GM23338 (cell line): Measurements from ENCODE around the gene ANKRD6. TPM values are rescaled to one million over a fixed set of nuclear protein-coding genes. Genes with fewer than 3 reads are reported as not detected.

Source experiments
- ATAC-seq: fragments of 200-7000 bp; cut with Tn5 transposase; 3 replicates; pipeline ENCODE4 v1.9.1; 2020
- DNase-seq: peaks from one replicate; pipeline ENCODE4 v3.0.0-alpha.2; 2015; ENCODE audit warnings: low spot score
- H2AFZ ChIP-seq: fragments of 200-600 bp; sonication (generic); 2 replicates; pipeline ENCODE4 v1.8.0; 2016; ENCODE audit warnings: antibody characterized with exemption, mild to moderate bottlenecking, moderate library complexity
- H3F3A ChIP-seq: fragments of 200-600 bp; sonication (generic); replicated peaks from 2 replicates; pipeline ENCODE4 v1.8.0; 2017; ENCODE audit warnings: antibody characterized with exemption, mixed run types, low read depth
- H3K27ac ChIP-seq: fragments of 200-600 bp; sonication (generic); 2 replicates; pipeline ENCODE4 v1.6.1; 2016; ENCODE audit warnings: low read depth
- H3K27me3 ChIP-seq: fragments of 200-600 bp; sonication (generic); 2 replicates; pipeline ENCODE4 v1.8.0; 2016; ENCODE audit warnings: mild to moderate bottlenecking, mixed run types, moderate library complexity; ENCODE audit not compliant: insufficient read depth
- H3K36me3 ChIP-seq: fragments of 200-600 bp; sonication (generic); 2 replicates; pipeline ENCODE4 v1.8.0; 2016; ENCODE audit warnings: mild to moderate bottlenecking; ENCODE audit not compliant: insufficient read depth
- H3K4me1 ChIP-seq: fragments of 200-600 bp; sonication (generic); 2 replicates; pipeline ENCODE4 v1.8.0; 2016; ENCODE audit warnings: mild to moderate bottlenecking, moderate library complexity; ENCODE audit not compliant: insufficient read depth
- H3K4me2 ChIP-seq: fragments of 200-600 bp; sonication (generic); 2 replicates; pipeline ENCODE4 v1.7.1; 2017; ENCODE audit warnings: mixed run types
- H3K4me3 ChIP-seq: fragments of 200-600 bp; sonication (generic); 2 replicates; pipeline ENCODE4 v1.6.1; 2016; ENCODE audit warnings: mixed run types
- H3K79me2 ChIP-seq: fragments of 200-600 bp; sonication (generic); replicated peaks from 2 replicates; pipeline ENCODE4 v1.8.0; 2017; ENCODE audit warnings: mild to moderate bottlenecking; ENCODE audit not compliant: insufficient read depth
- H3K9me2 ChIP-seq: fragments of 200-600 bp; sonication (generic); 2 replicates; pipeline ENCODE4 v1.8.0; 2017; ENCODE audit not compliant: insufficient read depth
- H4K20me1 ChIP-seq: fragments of 200-600 bp; sonication (generic); replicated peaks from 2 replicates; pipeline ENCODE4 v1.8.0; 2017; ENCODE audit warnings: mild to moderate bottlenecking; ENCODE audit not compliant: insufficient read depth
- H3K27ac Mint-ChIP-seq: 2 replicates; pipeline ENCODE4 v1.8.0; 2020; ENCODE audit warnings: inconsistent platforms, mild to moderate bottlenecking, moderate library complexity, mixed read lengths
- H3K27me3 Mint-ChIP-seq: 3 replicates; pipeline ENCODE4 v1.8.0; 2022; ENCODE audit warnings: low read depth, mild to moderate bottlenecking, moderate library complexity, mixed read lengths, inconsistent platforms; ENCODE audit not compliant: insufficient read depth, poor library complexity
- H3K36me3 Mint-ChIP-seq: 3 replicates; pipeline ENCODE4 v1.8.0; 2021; ENCODE audit warnings: low read depth, mild to moderate bottlenecking, inconsistent platforms, moderate library complexity, mixed read lengths
- H3K4me1 Mint-ChIP-seq: 3 replicates; pipeline ENCODE4 v1.8.0; 2020; ENCODE audit warnings: mild to moderate bottlenecking, inconsistent platforms, mixed read lengths
- H3K4me3 Mint-ChIP-seq: 3 replicates; pipeline ENCODE4 v1.8.0; 2021; ENCODE audit warnings: moderate library complexity, mild to moderate bottlenecking, inconsistent platforms, mixed read lengths
- H3K9me3 Mint-ChIP-seq: 3 replicates; pipeline ENCODE4 v1.8.0; 2020; ENCODE audit warnings: moderate library complexity, mild to moderate bottlenecking, inconsistent platforms, mixed read lengths
- CTCF ChIP-seq, 2 experiments: fragments of 200-600 bp in 1 of 2; sonication (generic) in 1 of 2; conservative IDR thresholded peaks; 2 replicates each; pipeline versions ENCODE4 v1.5.1 to v1.6.1; 2016 to 2017; ENCODE audit warnings: antibody characterized with exemption in 2 of 2, low read depth in 2 of 2, mild to moderate bottlenecking in 2 of 2, moderate library complexity in 1 of 2
- EZH2phosphoT487 ChIP-seq: fragments of 200-600 bp; sonication (generic); IDR thresholded peaks from one replicate; pipeline ENCODE4 v1.8.1; 2018; ENCODE audit warnings: antibody characterized with exemption; ENCODE audit not compliant: unreplicated experiment
- JUNB ChIP-seq: IDR thresholded peaks from one replicate; pipeline ENCODE4 v1.6.1; 2016; ENCODE audit warnings: antibody characterized with exemption; ENCODE audit not compliant: unreplicated experiment
- NANOG ChIP-seq: IDR thresholded peaks from 2 replicates; pipeline ENCODE4 v1.6.1; 2016; ENCODE audit warnings: antibody characterized with exemption, borderline replicate concordance
- POLR2AphosphoS5 ChIP-seq: IDR thresholded peaks from 2 replicates; pipeline ENCODE4 v1.6.1; 2016; ENCODE audit warnings: antibody characterized with exemption, low read depth
- ZNF462 ChIP-seq: fragments of 250-450 bp; sonication (Bioruptor Pico); IDR thresholded peaks from 2 replicates; pipeline ENCODE4 v1.5.0; 2020; ENCODE audit warnings: mild to moderate bottlenecking, moderate library complexity
- polyA plus RNA-seq: library from polyadenylated mRNA; unstranded; fragments of >200 nt; fragmentation: Nextera tagmentation; extraction: Ambion mirVana; gene quantifications from 2 replicates; pipeline ENCODE4 v1.2.1, GENCODE V29; 2016
- total RNA-seq: library from RNA; depleted of rRNA; stranded (reverse); fragments of >200 nt; shearing (Covaris generic); gene quantifications from 2 replicates; pipeline ENCODE4 v1.2.3, GENCODE V29; 2014

The ANKRD6 gene
- total and polyA plus RNA-seq, 2 experiments from 2014 or later = 3.2 to 9.2 TPM

GRCh38 chr6:89602166-89602565 is 169.2 kb downstream of the ANKRD6 start:
- TF ChIP-seq CTCF (conservative IDR thresholded peaks at IDR 0.05; ENCODE audit: low read depth in 2 of 2) = no peak
- TF ChIP-seq EZH2phosphoT487 = no peak
- no peak for TF ChIP-seq NANOG
- TF ChIP-seq JUNB = no peak
- TF ChIP-seq ZNF462 (CRISPR knock-in tag) = no peak
- TF ChIP-seq POLR2AphosphoS5 = no peak
- H3K4me1 ChIP-seq = no peaks in the 10 kb centered on the region
- Mint-ChIP-seq H3K4me3 (no peak overlapping the region), H3K36me3 (no peaks in the 10 kb centered on the region), H3K27me3 (peaks cover 12% of the 10 kb centered on the region), H3K27ac (no peak overlapping the region), H3K9me3 (no peaks in the 10 kb centered on the region), H3K4me1 (peaks cover 4% of the 10 kb centered on the region)
- no peaks in the 10 kb centered on the region for H4K20me1 ChIP-seq
- H3K36me3 ChIP-seq = no peaks in the 10 kb centered on the region
- DNase-seq = no peak
- H3K79me2 ChIP-seq = no peaks in the 10 kb centered on the region
- no peak overlapping the region for H3K4me2 ChIP-seq
- no peak for ATAC-seq
- H3F3A ChIP-seq = no peaks in the 10 kb centered on the region
- no peak overlapping the region for H3K27ac ChIP-seq
- no peaks in the 10 kb centered on the region for H3K9me2 ChIP-seq
- no peaks in the 10 kb centered on the region for H3K27me3 ChIP-seq
- H2AFZ ChIP-seq = no peak overlapping the region
- no peak overlapping the region for H3K4me3 ChIP-seq
